Activated naive CD8-positive, alpha-beta T cell treated with anti-CD3 and anti-CD28 coated beads, Interleukin-2, amount 50 U/mL, for 24 hours (primary cell): ENCODE results near the gene CSNK2A3.
A peak's percentile ranks its signal among the peaks of the same experiment; 100 is the strongest.

ENCODE experiments used
- ATAC-seq: fragments of 150-1000 bp; cut with Tn5 transposase; one replicate; pipeline ENCODE4 v1.10.0; 2021
- DNase-seq: peaks from one replicate; pipeline ENCODE4 v3.0.0; 2021
- H3K27ac Mint-ChIP-seq: one replicate; pipeline ENCODE4 v1.8.0; 2021; ENCODE audit warnings: mild to moderate bottlenecking, mixed read lengths
- H3K27me3 Mint-ChIP-seq: one replicate; pipeline ENCODE4 v1.8.0; 2021; ENCODE audit warnings: mixed read lengths
- H3K36me3 Mint-ChIP-seq: one replicate; pipeline ENCODE4 v1.8.0; 2021; ENCODE audit warnings: low read depth, mixed read lengths
- H3K4me1 Mint-ChIP-seq: one replicate; pipeline ENCODE4 v1.8.0; 2021; ENCODE audit warnings: mixed read lengths
- H3K4me3 Mint-ChIP-seq: one replicate; pipeline ENCODE4 v1.8.0; 2021; ENCODE audit warnings: mild to moderate bottlenecking, moderate library complexity, mixed read lengths
- H3K9me3 Mint-ChIP-seq: one replicate; pipeline ENCODE4 v1.8.0; 2021; ENCODE audit warnings: mixed read lengths

Gene CSNK2A3

GRCh38 chr11:11387207-11387606 is 34.2 kb upstream of the CSNK2A3 start:
- H3K36me3 Mint-ChIP-seq = no peaks in the 10 kb centered on the region
- no peaks in the 10 kb centered on the region for H3K4me1 Mint-ChIP-seq
- no peaks in the 10 kb centered on the region for H3K27me3 Mint-ChIP-seq
- no peak for ATAC-seq
- no peaks in the 10 kb centered on the region for H3K9me3 Mint-ChIP-seq
- no peak overlapping the region for H3K4me3 Mint-ChIP-seq
- DNase-seq = no peak
- H3K27ac Mint-ChIP-seq = no peak overlapping the region

GRCh38 chr11:11384829-11385228 is 31.8 kb upstream of the CSNK2A3 start:
- no peak overlapping the region for H3K4me3 Mint-ChIP-seq
- no peaks in the 10 kb centered on the region for H3K36me3 Mint-ChIP-seq
- no peaks in the 10 kb centered on the region for H3K9me3 Mint-ChIP-seq
- no peaks in the 10 kb centered on the region for H3K4me1 Mint-ChIP-seq
- no peak for ATAC-seq
- DNase-seq = no peak
- H3K27me3 Mint-ChIP-seq = no peaks in the 10 kb centered on the region
- no peak overlapping the region for H3K27ac Mint-ChIP-seq

- DNase-seq (no peak), ATAC-seq (no peak)
- Mint-ChIP-seq H3K4me1 (no peaks in the 10 kb centered on the region), H3K27me3 (no peaks in the 10 kb centered on the region), H3K27ac (no peak overlapping the region), H3K9me3 (no peaks in the 10 kb centered on the region), H3K4me3 (no peak overlapping the region), H3K36me3 (no peaks in the 10 kb centered on the region)
Measured at GRCh38 chr11:11383995-11384394, 30.9 kb upstream of the CSNK2A3 start.

GRCh38 chr11:11382858-11383532 is 29.9 kb upstream of the CSNK2A3 start:
- Mint-ChIP-seq H3K27me3 (no peaks in the 10 kb centered on the region), H3K9me3 (no peaks in the 10 kb centered on the region), H3K36me3 (no peaks in the 10 kb centered on the region), H3K4me3 (no peak overlapping the region), H3K27ac (no peak overlapping the region), H3K4me1 (no peaks in the 10 kb centered on the region)
- no peak for ATAC-seq
- DNase-seq = no peak

- DNase-seq (no peak), ATAC-seq (no peak)
- Mint-ChIP-seq H3K4me1 (no peaks in the 10 kb centered on the region), H3K27me3 (no peaks in the 10 kb centered on the region), H3K9me3 (no peaks in the 10 kb centered on the region), H3K27ac (no peak overlapping the region), H3K36me3 (no peaks in the 10 kb centered on the region), H3K4me3 (no peak overlapping the region)
Measured at GRCh38 chr11:11381471-11382105, 28.5 kb upstream of the CSNK2A3 start.

- H3K27ac Mint-ChIP-seq = no peak overlapping the region
- no peaks in the 10 kb centered on the region for H3K27me3 Mint-ChIP-seq
- no peaks in the 10 kb centered on the region for H3K36me3 Mint-ChIP-seq
- no peak for ATAC-seq
- H3K9me3 Mint-ChIP-seq = no peaks in the 10 kb centered on the region
- DNase-seq = no peak
- H3K4me1 Mint-ChIP-seq = no peaks in the 10 kb centered on the region
- H3K4me3 Mint-ChIP-seq = no peak overlapping the region
Measured at GRCh38 chr11:11380883-11381282, 27.8 kb upstream of the CSNK2A3 start.

GRCh38 chr11:11380340-11380739 is 27.3 kb upstream of the CSNK2A3 start:
- H3K9me3 Mint-ChIP-seq = no peaks in the 10 kb centered on the region
- H3K4me3 Mint-ChIP-seq = no peak overlapping the region
- ATAC-seq (no peak), DNase-seq (no peak)
- H3K27me3 Mint-ChIP-seq = no peaks in the 10 kb centered on the region
- no peak overlapping the region for H3K27ac Mint-ChIP-seq
- H3K4me1 Mint-ChIP-seq = no peaks in the 10 kb centered on the region
- H3K36me3 Mint-ChIP-seq = no peaks in the 10 kb centered on the region

GRCh38 chr11:11379661-11380060 is 26.6 kb upstream of the CSNK2A3 start:
- ATAC-seq (no peak), DNase-seq (no peak)
- no peaks in the 10 kb centered on the region for H3K36me3 Mint-ChIP-seq
- H3K27ac Mint-ChIP-seq = no peak overlapping the region
- H3K27me3 Mint-ChIP-seq = no peaks in the 10 kb centered on the region
- H3K9me3 Mint-ChIP-seq = no peaks in the 10 kb centered on the region
- H3K4me3 Mint-ChIP-seq = no peak overlapping the region
- H3K4me1 Mint-ChIP-seq = no peaks in the 10 kb centered on the region

- no peaks in the 10 kb centered on the region for H3K9me3 Mint-ChIP-seq
- DNase-seq = no peak
- no peaks in the 10 kb centered on the region for H3K4me1 Mint-ChIP-seq
- ATAC-seq = no peak
- no peak overlapping the region for H3K27ac Mint-ChIP-seq
- H3K36me3 Mint-ChIP-seq = no peaks in the 10 kb centered on the region
- no peak overlapping the region for H3K4me3 Mint-ChIP-seq
- H3K27me3 Mint-ChIP-seq = no peaks in the 10 kb centered on the region
Measured at GRCh38 chr11:11378184-11378940, 25.3 kb upstream of the CSNK2A3 start.

GRCh38 chr11:11374358-11375148 is 21.5 kb upstream of the CSNK2A3 start:
- H3K4me1 Mint-ChIP-seq = no peaks in the 10 kb centered on the region
- no peak overlapping the region for H3K27ac Mint-ChIP-seq
- DNase-seq (no peak), ATAC-seq (no peak)
- no peak overlapping the region for H3K4me3 Mint-ChIP-seq
- H3K36me3 Mint-ChIP-seq = no peaks in the 10 kb centered on the region
- peaks cover 2% of the 10 kb centered on the region for H3K27me3 Mint-ChIP-seq
- H3K9me3 Mint-ChIP-seq = no peaks in the 10 kb centered on the region

- H3K27ac Mint-ChIP-seq = no peak overlapping the region
- H3K4me3 Mint-ChIP-seq = no peak overlapping the region
- ATAC-seq (no peak), DNase-seq (no peak)
- H3K36me3 Mint-ChIP-seq = no peaks in the 10 kb centered on the region
- H3K4me1 Mint-ChIP-seq = no peaks in the 10 kb centered on the region
- no peaks in the 10 kb centered on the region for H3K9me3 Mint-ChIP-seq
- peaks cover 2% of the 10 kb centered on the region for H3K27me3 Mint-ChIP-seq
Measured at GRCh38 chr11:11373934-11374333, 20.9 kb upstream of the CSNK2A3 start.

GRCh38 chr11:11372461-11372860 is 19.4 kb upstream of the CSNK2A3 start:
- Mint-ChIP-seq H3K4me1 (no peaks in the 10 kb centered on the region), H3K36me3 (no peaks in the 10 kb centered on the region), H3K27ac (no peak overlapping the region), H3K4me3 (no peak overlapping the region), H3K27me3 (peaks cover 2% of the 10 kb centered on the region), H3K9me3 (no peaks in the 10 kb centered on the region)
- DNase-seq = no peak
- ATAC-seq = peak; percentile 33

- DNase-seq (no peak), ATAC-seq (no peak)
- Mint-ChIP-seq H3K4me3 (no peak overlapping the region), H3K9me3 (no peaks in the 10 kb centered on the region), H3K27ac (no peak overlapping the region), H3K36me3 (no peaks in the 10 kb centered on the region), H3K4me1 (no peaks in the 10 kb centered on the region), H3K27me3 (peaks cover 2% of the 10 kb centered on the region)
Measured at GRCh38 chr11:11370962-11371303, 17.9 kb upstream of the CSNK2A3 start.

GRCh38 chr11:11370255-11370961 is 17.4 kb upstream of the CSNK2A3 start:
- Mint-ChIP-seq H3K9me3 (no peaks in the 10 kb centered on the region), H3K27ac (no peak overlapping the region), H3K4me1 (no peaks in the 10 kb centered on the region), H3K4me3 (no peak overlapping the region), H3K27me3 (peaks cover 2% of the 10 kb centered on the region), H3K36me3 (no peaks in the 10 kb centered on the region)
- ATAC-seq (no peak), DNase-seq (no peak)
